GM12874 (cell line): ENCODE data around the gene RER1.

Experiments used
- TF ChIP-seq, protein P1 (sequence below): IDR thresholded peaks from 2 replicates; pipeline ENCODE4 v1.5.1; 2011; ENCODE audit warnings: low read depth, mild to moderate bottlenecking, control low read depth, low read length, moderate library complexity; ENCODE audit not compliant: insufficient read depth

The RER1 gene

DNA sequence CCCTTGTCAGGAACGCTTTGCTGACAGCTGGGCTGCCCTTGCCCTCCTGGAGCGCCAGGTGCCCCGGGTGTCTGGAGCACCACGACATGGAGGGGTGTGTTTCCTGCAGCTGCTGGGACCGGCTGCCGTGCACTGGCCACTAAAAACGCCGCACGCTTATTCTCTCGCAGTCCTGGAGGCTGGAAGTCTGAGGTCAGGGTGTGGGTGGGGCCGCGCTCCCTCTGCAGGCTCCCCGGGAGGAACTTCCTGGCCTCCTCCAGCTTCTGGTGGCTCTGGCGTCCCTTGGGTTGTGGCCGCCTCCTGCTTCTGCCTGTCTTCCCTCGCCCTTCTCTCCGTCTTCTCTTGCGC, 56.4 kb downstream of the RER1 start:
- TF ChIP-seq, protein P1, sequence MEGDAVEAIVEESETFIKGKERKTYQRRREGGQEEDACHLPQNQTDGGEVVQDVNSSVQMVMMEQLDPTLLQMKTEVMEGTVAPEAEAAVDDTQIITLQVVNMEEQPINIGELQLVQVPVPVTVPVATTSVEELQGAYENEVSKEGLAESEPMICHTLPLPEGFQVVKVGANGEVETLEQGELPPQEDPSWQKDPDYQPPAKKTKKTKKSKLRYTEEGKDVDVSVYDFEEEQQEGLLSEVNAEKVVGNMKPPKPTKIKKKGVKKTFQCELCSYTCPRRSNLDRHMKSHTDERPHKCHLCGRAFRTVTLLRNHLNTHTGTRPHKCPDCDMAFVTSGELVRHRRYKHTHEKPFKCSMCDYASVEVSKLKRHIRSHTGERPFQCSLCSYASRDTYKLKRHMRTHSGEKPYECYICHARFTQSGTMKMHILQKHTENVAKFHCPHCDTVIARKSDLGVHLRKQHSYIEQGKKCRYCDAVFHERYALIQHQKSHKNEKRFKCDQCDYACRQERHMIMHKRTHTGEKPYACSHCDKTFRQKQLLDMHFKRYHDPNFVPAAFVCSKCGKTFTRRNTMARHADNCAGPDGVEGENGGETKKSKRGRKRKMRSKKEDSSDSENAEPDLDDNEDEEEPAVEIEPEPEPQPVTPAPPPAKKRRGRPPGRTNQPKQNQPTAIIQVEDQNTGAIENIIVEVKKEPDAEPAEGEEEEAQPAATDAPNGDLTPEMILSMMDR, result no peak

DNA sequence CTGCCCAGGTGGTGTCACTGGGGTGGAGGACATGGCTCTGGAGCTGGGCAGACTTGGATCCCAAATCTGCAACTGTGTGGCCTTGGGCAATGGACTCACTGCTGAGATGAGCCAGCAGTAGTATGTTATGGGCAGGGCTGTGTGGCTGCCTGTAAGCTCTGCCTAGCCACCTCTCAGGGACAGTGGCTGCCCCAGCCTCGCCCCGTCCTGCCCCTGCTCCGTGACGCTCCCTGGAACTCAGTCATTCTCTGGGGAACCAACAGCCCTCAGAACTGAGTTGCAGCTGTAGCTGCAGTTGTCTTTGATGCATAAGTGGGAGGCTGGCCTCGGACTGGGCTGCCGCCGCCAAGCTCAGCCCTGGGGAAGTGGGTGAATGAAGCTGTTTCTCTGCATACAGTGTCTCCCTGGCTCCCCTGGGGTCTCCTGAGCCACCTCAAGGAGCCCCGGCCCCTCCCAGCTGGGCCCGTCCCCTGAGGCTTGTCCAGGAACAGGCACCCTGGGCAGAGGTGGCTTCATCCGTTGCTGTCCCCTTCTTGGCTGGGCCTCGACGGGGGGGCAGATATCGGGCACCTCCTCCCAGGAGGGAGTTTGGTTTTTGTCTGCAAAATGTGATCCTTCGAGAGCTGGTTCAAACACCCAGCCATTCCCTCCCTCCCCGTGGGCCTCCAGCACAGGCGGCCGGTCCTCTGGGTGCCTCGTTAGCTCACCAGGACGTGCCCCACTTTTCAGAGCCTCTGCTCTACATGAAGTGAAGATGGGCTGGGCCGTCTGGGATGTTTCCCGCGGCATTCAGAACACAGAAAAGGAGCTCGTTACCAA, 58.2 kb downstream of the RER1 start:
- TF ChIP-seq, protein P1, result no peak

DNA sequence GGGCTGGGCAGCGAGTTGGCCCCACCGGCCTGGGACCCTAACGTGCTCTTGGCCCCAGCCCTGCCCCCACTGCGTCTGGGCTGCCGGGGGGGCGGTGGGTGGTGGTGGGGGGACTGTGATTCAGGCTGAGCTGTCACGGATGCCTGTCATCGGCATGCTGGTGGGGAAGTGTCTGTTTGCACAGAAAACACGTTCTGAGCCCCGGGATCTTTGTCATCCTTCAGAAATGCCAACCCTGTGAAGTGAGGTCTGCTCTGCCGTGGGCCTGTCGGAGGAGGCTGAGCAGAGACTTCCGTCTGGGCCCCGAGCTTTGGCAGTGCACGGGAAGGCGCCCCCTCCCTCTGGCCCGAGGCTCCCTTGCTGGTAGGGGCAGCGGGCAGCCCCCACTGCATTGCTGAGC, 60.1 kb downstream of the RER1 start:
- TF ChIP-seq, protein P1, result no peak

DNA sequence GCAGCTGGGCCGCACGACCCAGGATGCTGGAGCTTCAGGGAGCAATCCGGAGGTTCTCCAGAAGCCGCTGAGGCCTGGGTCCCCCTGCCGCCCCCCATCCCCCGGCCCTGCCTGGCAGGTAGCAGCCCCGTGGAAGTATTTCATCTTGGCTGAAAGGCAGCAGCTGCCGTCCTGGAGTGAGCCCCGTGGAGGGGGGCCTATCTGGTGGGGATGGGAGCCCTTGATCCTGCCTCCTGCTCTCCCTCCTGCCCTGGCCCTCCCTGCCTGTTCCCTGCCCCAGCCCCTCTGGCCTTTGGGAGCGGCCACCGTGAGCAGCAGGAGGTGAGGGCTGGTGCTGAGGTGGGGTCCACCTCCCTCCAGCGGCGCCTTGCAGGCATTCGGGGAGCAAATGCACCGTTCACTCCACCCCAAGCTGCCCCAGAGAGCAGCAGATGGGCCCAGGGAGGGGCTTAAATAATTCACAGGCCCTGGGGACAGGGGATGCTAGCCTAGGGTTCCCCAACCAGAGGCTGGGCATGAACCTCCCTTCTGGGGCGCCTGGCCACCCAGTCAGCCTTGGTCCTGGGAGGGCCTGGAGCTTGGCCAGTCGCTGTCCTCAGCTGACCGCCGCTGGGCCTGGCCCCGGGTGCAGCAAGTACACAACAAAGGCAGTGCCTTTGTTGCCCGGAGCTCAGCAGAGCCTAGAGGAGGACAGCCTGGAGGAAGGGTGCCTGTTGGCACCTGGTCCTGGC, 60.7 kb downstream of the RER1 start:
- TF ChIP-seq, protein P1, result no peak

DNA sequence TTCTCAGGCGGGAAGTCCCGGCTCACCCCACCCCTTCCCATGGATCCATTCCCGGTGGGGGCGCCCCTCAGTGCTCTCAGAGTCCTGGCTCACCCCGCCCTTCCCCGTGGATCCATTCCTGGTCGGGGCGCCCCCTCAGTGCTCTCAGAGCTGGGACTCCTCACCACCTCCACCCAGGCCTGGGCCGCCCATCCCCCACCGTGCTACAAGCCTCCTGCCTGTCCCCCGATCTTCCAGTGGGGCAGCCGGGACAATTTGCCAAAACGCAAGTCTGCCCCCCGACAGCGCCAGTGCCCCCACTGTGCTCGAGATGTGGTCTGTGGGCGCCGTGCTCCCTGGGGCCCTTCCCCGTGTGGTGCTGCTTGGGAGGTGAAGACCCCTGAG, 61.3 kb downstream of the RER1 start:
- TF ChIP-seq, protein P1, result no peak

DNA sequence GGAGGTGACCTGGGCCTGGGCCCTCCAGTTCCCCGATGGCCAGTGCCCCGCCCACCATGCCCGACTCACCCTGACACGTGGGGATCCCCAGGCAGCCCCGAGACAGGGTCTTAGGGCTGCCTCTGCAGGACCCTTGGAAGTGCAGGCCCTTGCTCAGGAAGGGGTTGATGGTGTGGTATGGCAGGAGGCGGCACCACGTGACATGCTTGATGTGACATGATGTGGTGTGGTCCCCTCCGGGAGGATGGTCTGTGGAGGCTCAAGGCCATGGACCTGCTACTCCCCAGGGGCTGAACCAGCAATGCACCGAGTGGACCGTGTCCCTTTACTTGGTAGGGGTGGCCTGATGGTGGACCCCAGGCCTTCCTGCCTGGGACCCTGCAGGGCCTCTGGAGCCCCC, 62.6 kb downstream of the RER1 start:
- TF ChIP-seq, protein P1, result no peak
